Measurements from ENCODE around the gene TIE1. TPM values are rescaled to one million over a fixed set of nuclear protein-coding genes. Genes with fewer than 3 reads are reported as not detected.
A peak's percentile ranks its signal among the peaks of the same experiment; 100 is the strongest.

Gene TIE1
- total RNA-seq, 4 donors from 2014 or later: 47.4 to 80.7 (median 67.9) TPM

- H3K9me3 ChIP-seq: no peaks in the 10 kb centered on the region
- no peak for DNase-seq
- H3K4me1 ChIP-seq: peaks cover 6 to 13% of the 10 kb centered on the region in 2 donors
- intact Hi-C loops (cut with DNase I; ENCODE audit: low total_unique reads): no loop called here
- H3K27ac ChIP-seq: no peak overlapping the region
- no peaks in the 10 kb centered on the region for H3K36me3 ChIP-seq
- TF ChIP-seq CTCF (IDR thresholded peaks at IDR 0.05) (no peak), POLR2A (IDR thresholded peaks at IDR 0.05) (no peak)
- no peak overlapping the region for H3K4me3 ChIP-seq
- no peaks in the 10 kb centered on the region for H3K27me3 ChIP-seq
These were observed 63.2 kb downstream of the TIE1 start for GRCh38 chr1:43363935-43364525.

GRCh38 chr1:43365678-43366077, 64.9 kb downstream of the TIE1 start:
- intact Hi-C loops (cut with DNase I; ENCODE audit: low total_unique reads): no loop called here
- Histone ChIP-seq H3K27me3 (no peaks in the 10 kb centered on the region), H3K4me3 (no peak overlapping the region), H3K9me3 (no peaks in the 10 kb centered on the region), H3K27ac (peak overlapping the region in 1 of 2 donors; percentile 96), H3K36me3 (no peaks in the 10 kb centered on the region), H3K4me1 (peaks cover 7 to 10% of the 10 kb centered on the region in 2 donors)
- DNase-seq: no peak
- TF ChIP-seq CTCF (IDR thresholded peaks at IDR 0.05) (no peak), POLR2A (IDR thresholded peaks at IDR 0.05) (no peak)

DNA sequence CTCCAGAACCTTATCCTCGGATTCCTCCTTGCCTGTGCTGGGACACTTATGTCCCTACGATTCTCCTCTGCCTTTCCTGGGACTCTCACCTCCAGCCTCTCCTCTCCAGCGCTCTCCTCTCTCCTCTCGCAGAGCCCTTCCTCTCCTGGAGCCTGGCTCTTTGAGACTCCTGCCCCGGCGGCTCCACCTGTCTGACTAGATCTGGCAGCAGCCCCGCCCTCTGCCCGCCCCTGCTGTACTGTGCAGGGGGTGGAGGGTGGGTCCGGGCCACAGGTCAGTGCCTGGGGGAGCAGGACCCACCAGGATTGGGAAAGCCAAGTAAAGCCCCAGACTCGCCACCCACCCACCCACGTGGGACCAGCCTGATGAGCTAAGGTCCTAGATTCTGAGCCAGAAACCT, 65.4 kb downstream of the TIE1 start:
- Histone ChIP-seq H3K4me3 (no peak overlapping the region), H3K36me3 (no peaks in the 10 kb centered on the region), H3K27ac (peak overlapping the region; percentile 42 to 96), H3K4me1 (peaks cover 7 to 10% of the 10 kb centered on the region in 2 donors), H3K27me3 (no peaks in the 10 kb centered on the region), H3K9me3 (no peaks in the 10 kb centered on the region)
- DNase-seq: no peak
- intact Hi-C loops (cut with DNase I; ENCODE audit: low total_unique reads): no loop called here
- TF ChIP-seq POLR2A (IDR thresholded peaks at IDR 0.05) (no peak), CTCF (IDR thresholded peaks at IDR 0.05) (no peak)

DNA sequence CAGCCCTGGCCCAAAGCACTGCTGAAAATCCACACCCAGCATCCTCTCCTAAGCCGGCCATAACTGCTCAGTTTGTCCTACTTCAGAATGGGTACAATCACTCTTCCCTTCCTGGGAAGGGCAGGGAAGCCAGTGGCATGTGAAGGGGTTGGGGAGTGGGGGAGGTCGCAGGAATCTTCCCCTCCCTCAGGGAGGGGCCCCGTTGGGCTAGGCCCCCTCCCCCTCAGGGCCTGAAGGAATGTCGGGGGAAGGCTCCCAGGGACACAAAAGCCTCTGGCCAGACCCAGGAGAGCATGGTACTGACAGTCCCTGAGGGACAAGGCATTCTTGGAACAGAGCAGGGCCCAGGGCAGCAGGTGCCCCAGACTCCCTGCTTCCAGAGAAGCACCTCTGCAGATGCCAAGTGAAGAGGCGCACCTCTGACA, 65.8 kb downstream of the TIE1 start:
- H3K27ac ChIP-seq: peak overlapping the region; percentile 42 to 96
- TF ChIP-seq POLR2A (IDR thresholded peaks at IDR 0.05) (no peak), CTCF (IDR thresholded peaks at IDR 0.05) (no peak)
- DNase-seq: no peak
- H3K4me1 ChIP-seq: peaks cover 7 to 10% of the 10 kb centered on the region in 2 donors
- no peaks in the 10 kb centered on the region for H3K36me3 ChIP-seq
- H3K9me3 ChIP-seq: no peaks in the 10 kb centered on the region
- H3K4me3 ChIP-seq: peak overlapping the region; percentile 64 to 65
- intact Hi-C loops (cut with DNase I; ENCODE audit: low total_unique reads): no loop called here
- H3K27me3 ChIP-seq: no peaks in the 10 kb centered on the region

GRCh38 chr1:43367026-43367903, 66.5 kb downstream of the TIE1 start:
- Histone ChIP-seq H3K9me3 (no peaks in the 10 kb centered on the region), H3K4me3 (peak overlapping the region; percentile 64 to 65), H3K27ac (peak overlapping the region; percentile 81 to 96), H3K27me3 (no peaks in the 10 kb centered on the region), H3K36me3 (no peaks in the 10 kb centered on the region), H3K4me1 (peaks cover 7 to 10% of the 10 kb centered on the region in 2 donors)
- no peak for TF ChIP-seq POLR2A (IDR thresholded peaks at IDR 0.05)
- TF ChIP-seq CTCF (IDR thresholded peaks at IDR 0.05): peak in 1 of 4 experiments; percentile 9
- intact Hi-C loops (cut with DNase I; ENCODE audit: low total_unique reads): no loop called here
- peak in 1 of 2 donors; percentile 30 for DNase-seq

Data from uterus (tissue), 4 donors.